WERI-Rb-1 (cell line): ENCODE results near the gene DOLK.

Experiments
- DNase-seq: peaks from one replicate; pipeline ENCODE4 v3.0.0-alpha.2; 2020
- H3K27ac ChIP-seq: fragments of 250-450 bp; sonication (Bioruptor Pico); 2 replicates; pipeline ENCODE4 v1.5.1; 2020; ENCODE audit warnings: mild to moderate bottlenecking, moderate library complexity
- H3K27me3 ChIP-seq: fragments of 250-450 bp; sonication (Bioruptor Pico); 2 replicates; pipeline ENCODE4 v1.5.1; 2021; ENCODE audit warnings: mild to moderate bottlenecking, low read depth, moderate library complexity; ENCODE audit not compliant: insufficient read depth, severe bottlenecking
- H3K36me3 ChIP-seq: fragments of 250-450 bp; sonication (Bioruptor Pico); 2 replicates; pipeline ENCODE4 v1.5.1; 2020; ENCODE audit warnings: mild to moderate bottlenecking, moderate library complexity
- H3K4me3 ChIP-seq: 2 replicates; pipeline ENCODE4 v1.5.1; 2011; ENCODE audit warnings: low read depth, mild to moderate bottlenecking, control low read depth, low read length
- H3K9me3 ChIP-seq: fragments of 250-450 bp; sonication (Bioruptor Pico); 2 replicates; pipeline ENCODE4 v1.5.1; 2021; ENCODE audit warnings: mild to moderate bottlenecking, moderate library complexity; ENCODE audit not compliant: severe bottlenecking
- TF ChIP-seq, protein P1 (sequence below): IDR thresholded peaks from 2 replicates; pipeline ENCODE4 v1.5.1; 2011; ENCODE audit warnings: low read depth, mild to moderate bottlenecking, control low read depth, inconsistent platforms, low read length

DOLK gene

DNA sequence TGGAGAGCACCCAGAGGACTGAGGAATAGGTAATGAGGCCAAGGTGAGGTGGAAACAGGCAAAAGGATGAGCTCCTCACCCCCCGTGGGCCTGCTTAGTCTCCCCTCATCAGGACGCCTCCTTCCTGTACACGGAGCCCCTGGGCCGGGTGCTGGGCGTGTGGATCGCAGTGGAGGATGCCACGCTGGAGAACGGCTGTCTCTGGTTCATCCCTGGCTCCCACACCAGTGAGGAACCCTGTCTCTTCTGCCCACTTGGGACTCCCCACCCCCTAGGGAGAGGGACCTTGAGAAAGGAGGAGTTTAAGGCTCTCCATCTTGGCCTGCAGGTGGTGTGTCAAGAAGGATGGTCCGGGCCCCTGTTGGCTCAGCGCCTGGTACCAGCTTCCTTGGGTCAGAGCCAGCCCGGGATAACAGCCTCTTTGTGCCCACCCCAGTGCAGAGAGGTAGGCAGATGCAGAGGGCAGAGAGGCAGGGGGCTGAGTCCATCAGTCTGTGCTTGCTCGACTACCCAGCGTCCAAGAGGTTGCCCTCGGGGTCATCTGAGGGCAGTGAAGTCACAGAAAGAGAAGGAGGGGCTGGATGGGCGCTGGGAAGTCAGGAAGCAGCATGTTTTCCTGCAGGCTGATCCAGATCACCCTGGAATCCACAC lies 7.0 kb downstream of the DOLK start:
- Histone ChIP-seq H3K27ac (peak overlapping the region; percentile 24; the same call in 1 of the 2 replicates), H3K4me3 (no peak overlapping the region), H3K9me3 (no peaks in the 10 kb centered on the region), H3K27me3 (no peaks in the 10 kb centered on the region), H3K36me3 (peaks cover 5% of the 10 kb centered on the region)
- TF ChIP-seq, protein P1, sequence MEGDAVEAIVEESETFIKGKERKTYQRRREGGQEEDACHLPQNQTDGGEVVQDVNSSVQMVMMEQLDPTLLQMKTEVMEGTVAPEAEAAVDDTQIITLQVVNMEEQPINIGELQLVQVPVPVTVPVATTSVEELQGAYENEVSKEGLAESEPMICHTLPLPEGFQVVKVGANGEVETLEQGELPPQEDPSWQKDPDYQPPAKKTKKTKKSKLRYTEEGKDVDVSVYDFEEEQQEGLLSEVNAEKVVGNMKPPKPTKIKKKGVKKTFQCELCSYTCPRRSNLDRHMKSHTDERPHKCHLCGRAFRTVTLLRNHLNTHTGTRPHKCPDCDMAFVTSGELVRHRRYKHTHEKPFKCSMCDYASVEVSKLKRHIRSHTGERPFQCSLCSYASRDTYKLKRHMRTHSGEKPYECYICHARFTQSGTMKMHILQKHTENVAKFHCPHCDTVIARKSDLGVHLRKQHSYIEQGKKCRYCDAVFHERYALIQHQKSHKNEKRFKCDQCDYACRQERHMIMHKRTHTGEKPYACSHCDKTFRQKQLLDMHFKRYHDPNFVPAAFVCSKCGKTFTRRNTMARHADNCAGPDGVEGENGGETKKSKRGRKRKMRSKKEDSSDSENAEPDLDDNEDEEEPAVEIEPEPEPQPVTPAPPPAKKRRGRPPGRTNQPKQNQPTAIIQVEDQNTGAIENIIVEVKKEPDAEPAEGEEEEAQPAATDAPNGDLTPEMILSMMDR: no peak
- DNase-seq: peak; percentile 70

DNA sequence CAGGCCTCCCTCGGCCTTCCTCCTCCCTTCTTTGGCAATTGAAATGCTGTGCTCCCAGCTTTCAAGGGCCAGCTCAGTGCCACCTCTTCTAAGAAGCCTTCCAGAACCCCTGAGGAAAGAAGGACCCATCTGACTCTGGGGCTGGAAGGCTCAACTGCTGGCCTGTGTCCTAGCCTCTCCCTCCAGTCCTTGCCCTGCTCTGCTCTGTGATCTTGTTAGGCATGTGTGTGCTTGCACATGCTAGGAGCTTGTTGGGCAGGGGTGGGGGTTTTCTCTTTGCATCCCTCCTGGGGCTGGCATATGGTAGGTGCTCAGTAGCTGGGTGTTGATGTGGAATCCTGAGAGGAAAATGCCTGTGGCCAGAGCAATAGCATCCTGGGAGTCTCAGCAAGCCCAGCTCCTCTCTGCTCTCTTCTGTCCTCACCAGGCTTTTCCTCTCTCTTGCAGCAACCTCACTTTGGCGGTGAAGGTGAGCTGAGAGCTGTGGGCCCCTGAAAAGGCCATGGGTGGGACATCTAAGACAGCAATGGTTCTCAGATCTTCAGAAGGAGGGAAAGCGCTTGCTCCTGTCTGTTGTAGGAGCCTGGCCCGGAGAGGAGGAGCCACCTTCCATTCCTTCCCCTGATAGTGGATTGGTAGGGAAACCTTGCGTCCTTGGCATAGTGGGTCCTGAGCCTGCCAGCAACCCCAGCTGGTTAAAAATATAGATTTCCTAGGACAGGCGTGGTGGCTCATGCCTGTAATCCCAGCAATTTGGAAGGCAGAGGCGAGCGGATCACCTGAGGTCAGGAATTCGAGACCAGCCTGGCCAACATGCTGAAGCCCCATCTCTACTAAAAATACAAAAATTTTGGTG lies 9.9 kb downstream of the DOLK start:
- TF ChIP-seq, protein P1: no peak
- H3K4me3 ChIP-seq: no peak overlapping the region
- H3K27ac ChIP-seq: no peak overlapping the region
- no peaks in the 10 kb centered on the region for H3K27me3 ChIP-seq
- DNase-seq: no peak
- peaks cover 9% of the 10 kb centered on the region for H3K36me3 ChIP-seq
- H3K9me3 ChIP-seq: no peaks in the 10 kb centered on the region

DNA sequence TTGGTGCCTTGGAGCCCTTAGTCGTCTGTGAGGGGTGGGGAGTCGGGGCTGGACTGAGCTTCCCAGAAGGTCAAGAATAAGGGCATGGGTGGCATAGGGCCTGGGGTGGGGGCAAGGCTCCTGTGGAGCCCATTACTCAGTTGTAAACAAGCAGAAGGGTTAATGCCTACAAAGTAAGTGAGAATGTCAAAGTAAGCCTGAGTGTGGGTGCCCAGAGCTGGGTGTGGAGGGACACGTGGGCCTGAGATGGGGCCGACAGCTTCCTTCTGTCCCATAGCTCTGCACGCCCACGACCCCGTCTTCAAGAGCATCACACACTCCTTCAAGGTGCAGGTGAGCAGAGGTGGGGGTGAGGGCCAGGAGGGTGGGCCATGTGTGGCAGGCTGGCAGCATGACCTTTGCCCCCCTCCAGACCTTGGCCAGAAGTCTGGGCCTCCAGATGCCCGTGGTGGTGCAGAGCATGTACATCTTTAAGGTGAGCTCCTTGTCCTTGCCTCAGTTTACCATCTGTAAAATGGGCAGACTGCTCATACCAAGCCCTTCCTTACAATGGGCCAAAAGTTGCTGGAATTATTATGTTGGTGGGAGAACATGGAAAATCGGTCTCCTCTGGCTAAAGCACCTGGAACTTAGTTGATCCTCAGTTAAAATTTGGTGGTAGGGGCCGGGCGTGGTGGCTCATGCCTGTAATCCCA lies 11.1 kb downstream of the DOLK start:
- no peak overlapping the region for H3K4me3 ChIP-seq
- peaks cover 6% of the 10 kb centered on the region; the same call in 1 of the 2 replicates for H3K36me3 ChIP-seq
- no peaks in the 10 kb centered on the region for H3K9me3 ChIP-seq
- TF ChIP-seq, protein P1: no peak
- H3K27me3 ChIP-seq: no peaks in the 10 kb centered on the region
- H3K27ac ChIP-seq: no peak overlapping the region
- DNase-seq: no peak

DNA sequence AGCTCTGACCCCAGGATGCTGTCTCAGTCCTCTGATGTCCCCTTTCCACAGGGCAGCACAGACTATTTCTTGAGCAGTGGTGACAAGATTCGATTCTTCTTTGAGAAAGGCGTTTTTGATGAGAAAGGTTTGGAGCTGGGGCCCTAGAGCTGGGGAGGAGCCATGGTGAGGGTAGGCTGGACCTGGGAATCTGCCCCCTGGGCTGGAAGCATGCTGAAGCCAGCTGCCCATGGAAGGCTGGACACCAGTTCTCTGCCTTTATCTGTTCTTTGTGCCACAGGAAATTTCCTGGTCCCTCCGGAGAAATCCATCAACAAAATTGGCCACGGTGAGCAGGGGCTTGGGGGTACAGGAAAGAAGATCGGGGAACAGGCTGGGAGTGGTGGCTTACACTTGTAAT lies 13.7 kb downstream of the DOLK start:
- no peak for DNase-seq
- no peak overlapping the region for H3K27ac ChIP-seq
- H3K27me3 ChIP-seq: no peaks in the 10 kb centered on the region
- TF ChIP-seq, protein P1: no peak
- H3K36me3 ChIP-seq: peaks cover 6% of the 10 kb centered on the region; the same call in 1 of the 2 replicates
- H3K4me3 ChIP-seq: no peak overlapping the region
- H3K9me3 ChIP-seq: no peaks in the 10 kb centered on the region

DNA sequence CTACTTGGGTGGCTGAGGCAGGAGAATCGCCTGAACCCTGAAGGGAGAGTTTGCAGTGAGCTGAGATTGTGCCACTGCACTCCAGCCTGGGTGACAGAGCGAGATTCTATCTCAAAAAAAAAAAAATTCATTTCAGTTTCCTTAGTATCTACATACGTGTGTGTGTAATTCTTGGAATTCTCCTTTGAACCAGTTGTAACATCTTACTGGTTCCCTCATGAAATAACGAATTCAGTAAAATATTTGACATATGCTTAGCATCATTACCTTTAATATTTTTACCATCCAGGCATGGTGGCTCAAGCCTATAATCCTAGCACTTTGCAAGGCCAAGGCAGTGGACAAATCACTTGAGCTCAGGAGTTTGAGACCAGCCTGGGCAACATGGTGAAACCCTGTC lies 17.8 kb downstream of the DOLK start:
- TF ChIP-seq, protein P1: no peak
- no peak for DNase-seq
- Histone ChIP-seq H3K4me3 (no peak overlapping the region), H3K27me3 (no peaks in the 10 kb centered on the region), H3K36me3 (peaks cover 4% of the 10 kb centered on the region; the same call in 1 of the 2 replicates), H3K9me3 (no peaks in the 10 kb centered on the region), H3K27ac (no peak overlapping the region)
